K562 (cell line): Measurements from ENCODE around the gene MBNL1. TPM values are rescaled to one million over a fixed set of nuclear protein-coding genes. Genes with fewer than 3 reads are reported as not detected.

Experiments used
- CCNT2 ChIP-seq: IDR thresholded peaks from 2 replicates; pipeline ENCODE4 v1.6.1; 2011; ENCODE audit warnings: borderline replicate concordance, low read depth, mild to moderate bottlenecking, moderate library complexity, mixed read lengths, low read length; ENCODE audit not compliant: insufficient read length; ENCODE audit errors: extremely low read depth
- EHMT2 ChIP-seq: fragments of 450-650 bp; IDR thresholded peaks from 2 replicates; pipeline ENCODE4 v1.6.1; 2018; ENCODE audit warnings: antibody characterized with exemption
- ETV5 ChIP-seq: sonication (generic); formaldehyde crosslinking; IDR thresholded peaks from 2 replicates; pipeline ENCODE4 v1.4.0; 2020; ENCODE audit warnings: low read depth, mild to moderate bottlenecking, missing genetic modification reagents
- GABPB2 ChIP-seq: fragments of 250-450 bp; sonication (Bioruptor Pico); conservative IDR thresholded peaks from 2 replicates; pipeline ENCODE4 v1.5.1; 2021; ENCODE audit warnings: mild to moderate bottlenecking
- GATAD2A ChIP-seq: fragments of 450-650 bp; IDR thresholded peaks from 2 replicates; pipeline ENCODE4 v1.6.1; 2017
- KAT8 ChIP-seq: fragments of 450-650 bp; IDR thresholded peaks from 2 replicates; pipeline ENCODE4 v1.6.1; 2016; ENCODE audit warnings: low read depth, mild to moderate bottlenecking
- PHTF2 ChIP-seq: fragments of 250-450 bp; sonication (Bioruptor Pico); IDR thresholded peaks from 2 replicates; pipeline ENCODE4 v1.5.0; 2021; ENCODE audit warnings: mild to moderate bottlenecking
- PTTG1 ChIP-seq: fragments of 450-650 bp; IDR thresholded peaks from 2 replicates; pipeline ENCODE4 v1.6.1; 2016; ENCODE audit warnings: low read depth, mild to moderate bottlenecking, missing genetic modification characterization, missing compliant biosample characterization
- RBM34 ChIP-seq: fragments of 200-400 bp; formaldehyde crosslinking; IDR thresholded peaks from 2 replicates; pipeline ENCODE4 v1.6.1; 2018; ENCODE audit warnings: low read length, borderline replicate concordance; ENCODE audit not compliant: insufficient read depth
- RREB1 ChIP-seq: fragments of 250-450 bp; sonication (Bioruptor Pico); IDR thresholded peaks from 2 replicates; pipeline ENCODE4 v1.4.0; 2020
- SMARCC2 ChIP-seq: fragments of 450-650 bp; IDR thresholded peaks from 2 replicates; pipeline ENCODE4 v1.6.1; 2017; ENCODE audit warnings: antibody characterized with exemption, moderate library complexity, mild to moderate bottlenecking, low read depth
- TCF7L2 ChIP-seq: fragments of 150-350 bp; IDR thresholded peaks from 2 replicates; pipeline ENCODE4 v1.6.1; 2016; ENCODE audit warnings: low read depth, mild to moderate bottlenecking, low read length, moderate library complexity
- ZNF165 ChIP-seq: fragments of 250-450 bp; sonication (Bioruptor Pico); IDR thresholded peaks from 2 replicates; pipeline ENCODE4 v1.4.0; 2020; ENCODE audit warnings: borderline replicate concordance
- ZSCAN29 ChIP-seq: fragments of 450-650 bp; IDR thresholded peaks from 2 replicates; pipeline ENCODE4 v1.6.1; 2017
- polyA plus RNA-seq, 8 experiments: library from polyadenylated mRNA; depleted of rRNA in 4 of 8; stranded (reverse) in 5 of 8; unstranded in 3 of 8; fragments of >200 nt; fragmentation: Nextera tagmentation in 2 of 8; fragmentation: Illumina TruSeq in 1 of 8; extraction: Ambion mirVana in 2 of 8; extraction: Trizol in 1 of 8; gene quantifications; 2 replicates each; pipeline versions ENCODE4 v1.2.1 to v1.2.3, GENCODE V29; 2011 to 2014; ENCODE audit warnings: inconsistent platforms in 1 of 8, missing spikeins in 1 of 8
- total RNA-seq, 7 experiments: library from RNA; depleted of rRNA in 6 of 7; stranded (reverse); fragments of >200 nt in 6 of 7; fragmentation: Illumina TruSeq in 2 of 7; extraction: Trizol in 2 of 7; gene quantifications; 2 replicates each; pipeline versions ENCODE4 v1.2.1 to v1.2.3, GENCODE V29; 2011 to 2021; ENCODE audit warnings: low replicate concordance in 1 of 7
- TF ChIP-seq, protein P1 (sequence below): fragments of 250-450 bp; sonication (Bioruptor Pico); IDR thresholded peaks from 2 replicates; pipeline ENCODE4 v1.5.0; 2021
- TF ChIP-seq, protein P2 (sequence below): fragments of 450-650 bp; conservative IDR thresholded peaks from 2 replicates; pipeline ENCODE4 v1.6.1; 2016; ENCODE audit warnings: missing genetic modification characterization, low read depth, mild to moderate bottlenecking, control low read depth, missing compliant biosample characterization
- TF ChIP-seq, protein P3 (sequence below): fragments of 450-650 bp; IDR thresholded peaks from 2 replicates; pipeline ENCODE4 v1.6.1; 2017; ENCODE audit warnings: antibody characterized with exemption, mild to moderate bottlenecking

MBNL1 gene
- total and polyA plus RNA-seq, 9 of the 15 experiments (the other 6 are each of a cell fraction or from before 2014, with no cell fraction given): 70.3 to 243 (median 220) TPM

- no peak for TF ChIP-seq GABPB2 (CRISPR knock-in tag)
- no peak for TF ChIP-seq RBM34
- TF ChIP-seq, protein P1, sequence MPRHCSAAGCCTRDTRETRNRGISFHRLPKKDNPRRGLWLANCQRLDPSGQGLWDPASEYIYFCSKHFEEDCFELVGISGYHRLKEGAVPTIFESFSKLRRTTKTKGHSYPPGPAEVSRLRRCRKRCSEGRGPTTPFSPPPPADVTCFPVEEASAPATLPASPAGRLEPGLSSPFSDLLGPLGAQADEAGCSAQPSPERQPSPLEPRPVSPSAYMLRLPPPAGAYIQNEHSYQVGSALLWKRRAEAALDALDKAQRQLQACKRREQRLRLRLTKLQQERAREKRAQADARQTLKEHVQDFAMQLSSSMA (CRISPR knock-in tag): no peak
- TF ChIP-seq TCF7L2: peak; percentile 73
- TF ChIP-seq, protein P2, sequence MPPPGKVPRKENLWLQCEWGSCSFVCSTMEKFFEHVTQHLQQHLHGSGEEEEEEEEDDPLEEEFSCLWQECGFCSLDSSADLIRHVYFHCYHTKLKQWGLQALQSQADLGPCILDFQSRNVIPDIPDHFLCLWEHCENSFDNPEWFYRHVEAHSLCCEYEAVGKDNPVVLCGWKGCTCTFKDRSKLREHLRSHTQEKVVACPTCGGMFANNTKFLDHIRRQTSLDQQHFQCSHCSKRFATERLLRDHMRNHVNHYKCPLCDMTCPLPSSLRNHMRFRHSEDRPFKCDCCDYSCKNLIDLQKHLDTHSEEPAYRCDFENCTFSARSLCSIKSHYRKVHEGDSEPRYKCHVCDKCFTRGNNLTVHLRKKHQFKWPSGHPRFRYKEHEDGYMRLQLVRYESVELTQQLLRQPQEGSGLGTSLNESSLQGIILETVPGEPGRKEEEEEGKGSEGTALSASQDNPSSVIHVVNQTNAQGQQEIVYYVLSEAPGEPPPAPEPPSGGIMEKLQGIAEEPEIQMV (tag): no peak
- no peak for TF ChIP-seq EHMT2
- TF ChIP-seq PTTG1 (tag): no peak
- no peak for TF ChIP-seq GATAD2A
- no peak for TF ChIP-seq ZSCAN29
- TF ChIP-seq ETV5 (CRISPR knock-in tag): peak; percentile 94
- TF ChIP-seq, protein P3, sequence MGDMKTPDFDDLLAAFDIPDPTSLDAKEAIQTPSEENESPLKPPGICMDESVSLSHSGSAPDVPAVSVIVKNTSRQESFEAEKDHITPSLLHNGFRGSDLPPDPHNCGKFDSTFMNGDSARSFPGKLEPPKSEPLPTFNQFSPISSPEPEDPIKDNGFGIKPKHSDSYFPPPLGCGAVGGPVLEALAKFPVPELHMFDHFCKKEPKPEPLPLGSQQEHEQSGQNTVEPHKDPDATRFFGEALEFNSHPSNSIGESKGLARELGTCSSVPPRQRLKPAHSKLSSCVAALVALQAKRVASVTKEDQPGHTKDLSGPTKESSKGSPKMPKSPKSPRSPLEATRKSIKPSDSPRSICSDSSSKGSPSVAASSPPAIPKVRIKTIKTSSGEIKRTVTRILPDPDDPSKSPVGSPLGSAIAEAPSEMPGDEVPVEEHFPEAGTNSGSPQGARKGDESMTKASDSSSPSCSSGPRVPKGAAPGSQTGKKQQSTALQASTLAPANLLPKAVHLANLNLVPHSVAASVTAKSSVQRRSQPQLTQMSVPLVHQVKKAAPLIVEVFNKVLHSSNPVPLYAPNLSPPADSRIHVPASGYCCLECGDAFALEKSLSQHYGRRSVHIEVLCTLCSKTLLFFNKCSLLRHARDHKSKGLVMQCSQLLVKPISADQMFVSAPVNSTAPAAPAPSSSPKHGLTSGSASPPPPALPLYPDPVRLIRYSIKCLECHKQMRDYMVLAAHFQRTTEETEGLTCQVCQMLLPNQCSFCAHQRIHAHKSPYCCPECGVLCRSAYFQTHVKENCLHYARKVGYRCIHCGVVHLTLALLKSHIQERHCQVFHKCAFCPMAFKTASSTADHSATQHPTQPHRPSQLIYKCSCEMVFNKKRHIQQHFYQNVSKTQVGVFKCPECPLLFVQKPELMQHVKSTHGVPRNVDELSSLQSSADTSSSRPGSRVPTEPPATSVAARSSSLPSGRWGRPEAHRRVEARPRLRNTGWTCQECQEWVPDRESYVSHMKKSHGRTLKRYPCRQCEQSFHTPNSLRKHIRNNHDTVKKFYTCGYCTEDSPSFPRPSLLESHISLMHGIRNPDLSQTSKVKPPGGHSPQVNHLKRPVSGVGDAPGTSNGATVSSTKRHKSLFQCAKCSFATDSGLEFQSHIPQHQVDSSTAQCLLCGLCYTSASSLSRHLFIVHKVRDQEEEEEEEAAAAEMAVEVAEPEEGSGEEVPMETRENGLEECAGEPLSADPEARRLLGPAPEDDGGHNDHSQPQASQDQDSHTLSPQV: peak; percentile 93
- TF ChIP-seq SMARCC2: no peak
- TF ChIP-seq KAT8: no peak
- no peak for TF ChIP-seq ZNF165 (CRISPR knock-in tag)
- peak; percentile 91 for TF ChIP-seq CCNT2
- no peak for TF ChIP-seq RREB1
- no peak for TF ChIP-seq PHTF2 (CRISPR knock-in tag)
Measured at GRCh38 chr3:152268555-152269055, at the start of gene MBNL1 (continued).
